GM19372 (cell line): ENCODE data around the gene ZSCAN23.
A peak's percentile ranks its signal among the peaks of the same experiment; 100 is the strongest.

ENCODE experiments used
- ATAC-seq: cut with Tn5 transposase; IDR thresholded peaks from one replicate; pipeline ENCODE4 v1.9.1; 2021; ENCODE audit warnings: mild to moderate bottlenecking, low read depth, moderate library complexity; ENCODE audit not compliant: unreplicated experiment

The ZSCAN23 gene

GRCh38 chr6:28383235-28384142 is 59.8 kb downstream of the ZSCAN23 start:
- ATAC-seq = peak; percentile 89
